H1 (cell line): ENCODE results near the gene ZNF646. TPM values are rescaled to one million over a fixed set of nuclear protein-coding genes. Genes with fewer than 3 reads are reported as not detected.

Source experiments
- CBX8 ChIP-seq: fragments of 300-800, 300-1000 bp; sonication (generic); IDR thresholded peaks from 2 replicates; pipeline ENCODE4 v1.7.1; 2016; ENCODE audit warnings: low read depth, low read length, borderline replicate concordance
- CREB1 ChIP-seq: IDR thresholded peaks from 2 replicates; pipeline ENCODE4 v1.6.1; 2012; ENCODE audit warnings: inconsistent platforms
- CTCF ChIP-seq, 3 experiments: IDR thresholded peaks; 1 replicate in 2 of 3; 2 replicates in 1 of 3; pipeline versions ENCODE4 v1.5.1 to v1.6.1; 2011; ENCODE audit warnings: low read length in 3 of 3, mild to moderate bottlenecking in 3 of 3, inconsistent platforms in 2 of 3, low read depth in 1 of 3, moderate library complexity in 1 of 3; ENCODE audit not compliant: insufficient read depth in 1 of 3; ENCODE audit errors: control extremely low read depth in 1 of 3
- KDM1A ChIP-seq: fragments of 200-600, 300-600 bp; sonication (generic); IDR thresholded peaks from 2 replicates; pipeline ENCODE4 v1.7.1; 2016; ENCODE audit warnings: mild to moderate bottlenecking, low read length, borderline replicate concordance
- RAD21 ChIP-seq, 2 experiments: IDR thresholded peaks in 1 of 2; conservative IDR thresholded peaks in 1 of 2; 2 replicates each; pipeline ENCODE4 v1.6.1; 2011; ENCODE audit warnings: low read depth in 2 of 2, low read length in 2 of 2, improper control_type of control experiment in 1 of 2, inconsistent platforms in 1 of 2, mild to moderate bottlenecking in 1 of 2, moderate library complexity in 1 of 2
- RNF2 ChIP-seq: fragments of 200-900, 300-1000 bp; sonication (generic); IDR thresholded peaks from 2 replicates; pipeline ENCODE4 v1.7.1; 2016; ENCODE audit warnings: borderline replicate concordance, low read depth, mild to moderate bottlenecking, antibody characterized with exemption, low read length; ENCODE audit not compliant: poor library complexity, severe bottlenecking; ENCODE audit errors: missing control alignments
- TBP ChIP-seq: IDR thresholded peaks from 2 replicates; pipeline ENCODE4 v1.6.1; 2011; ENCODE audit warnings: low read depth, low read length, improper control_type of control experiment
- USF2 ChIP-seq: IDR thresholded peaks from 2 replicates; pipeline ENCODE4 v1.6.1; 2011; ENCODE audit warnings: low read length, improper control_type of control experiment
- YY1 ChIP-seq: IDR thresholded peaks from 2 replicates; pipeline ENCODE4 v1.6.1; 2011; ENCODE audit warnings: low read depth, mild to moderate bottlenecking, low read length
- polyA plus RNA-seq, 7 experiments: library from polyadenylated mRNA; depleted of rRNA in 3 of 7; stranded (reverse) in 5 of 7; unstranded in 2 of 7; fragments of >200 nt in 5 of 7; fragments of 200-250 nt in 2 of 7; gene quantifications; 1 replicate in 5 of 7; 2 replicates in 1 of 7; 4 replicates in 1 of 7; pipeline versions ENCODE4 v1.2.1 to v1.2.3, GENCODE V29; 2011 to 2013; ENCODE audit warnings: missing spikeins in 2 of 7, mixed read lengths in 2 of 7
- total RNA-seq: library from RNA; stranded (reverse); fragmentation: NEBNext Ultra II Directional; extraction: Animal tissue kit (Norgen Biotek cat#: 25700); gene quantifications from 2 replicates; pipeline ENCODE4 v1.2.1, GENCODE V29; 2021
- TF ChIP-seq, protein P1 (sequence below): IDR thresholded peaks from 2 replicates; pipeline ENCODE4 v1.6.1; 2012; ENCODE audit warnings: inconsistent platforms

The ZNF646 gene
- total and polyA plus RNA-seq, 2 of the 8 experiments (the other 6 are each of a cell fraction or from before 2014, with no cell fraction given), result 6.5 to 25.0 TPM

- TF ChIP-seq TBP, result 0 out of 2 replicates have a peak, but pooled peaks have one; percentile 26
- TF ChIP-seq USF2, result 0 out of 2 replicates have a peak, but pooled peaks have one; percentile 19
- no peak for TF ChIP-seq KDM1A
- TF ChIP-seq CTCF (IDR thresholded peaks at IDR 0.05; ENCODE audit: control extremely low read depth in 1 of 3, insufficient read depth in 1 of 3, low read depth in 1 of 3, low read length in 3 of 3), result peak; percentile 66 to 87 (median 73)
- TF ChIP-seq RNF2, result no peak
- peak; percentile 29; the same call in 1 of the 2 replicates for TF ChIP-seq CREB1
- TF ChIP-seq CBX8, result no peak
- no peak for TF ChIP-seq YY1
- TF ChIP-seq RAD21 (IDR thresholded peaks at IDR 0.05 in 1 of 2, conservative IDR thresholded peaks at IDR 0.05 in 1 of 2; ENCODE audit: low read depth in 2 of 2, low read length in 2 of 2), result peak; percentile 43 to 53
- TF ChIP-seq, protein P1, sequence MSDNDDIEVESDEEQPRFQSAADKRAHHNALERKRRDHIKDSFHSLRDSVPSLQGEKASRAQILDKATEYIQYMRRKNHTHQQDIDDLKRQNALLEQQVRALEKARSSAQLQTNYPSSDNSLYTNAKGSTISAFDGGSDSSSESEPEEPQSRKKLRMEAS, result peak; percentile 75
Measured at GRCh38 chr16:31105677-31106213, 31.5 kb downstream of the ZNF646 start (continued).
